ENCODE data around the gene VPS26C. TPM values are rescaled to one million over a fixed set of nuclear protein-coding genes. Genes with fewer than 3 reads are reported as not detected.

Gene VPS26C
- total and polyA plus RNA-seq, 2 of the 8 experiments (the other 6 are each of a cell fraction or from before 2014, with no cell fraction given): 43.5 to 71.6 TPM

GRCh38 chr21:37202221-37203110 is 64.7 kb downstream of the VPS26C start (continued):
- TF ChIP-seq CTCF (IDR thresholded peaks at IDR 0.05; ENCODE audit: control extremely low read depth in 1 of 3, insufficient read depth in 1 of 3, low read depth in 1 of 3, low read length in 3 of 3): no peak
